GM12872 (cell line): Measurements from ENCODE around the gene ADISSP.

Source experiments
- CTCF ChIP-seq: IDR thresholded peaks from 3 replicates; pipeline ENCODE4 v1.5.1; 2011; ENCODE audit warnings: low read depth, mild to moderate bottlenecking, low read length, moderate library complexity; ENCODE audit not compliant: insufficient read depth

ADISSP gene

GRCh38 chr20:3707508-3707899 is 60.0 kb downstream of the ADISSP start:
- no peak for TF ChIP-seq CTCF

GRCh38 chr20:3706774-3707507 is 60.6 kb downstream of the ADISSP start:
- TF ChIP-seq CTCF = no peak

- TF ChIP-seq CTCF = no peak
Observed at GRCh38 chr20:3705970-3706739, 61.4 kb downstream of the ADISSP start.

- no peak for TF ChIP-seq CTCF
Observed at GRCh38 chr20:3705491-3705969, 62.0 kb downstream of the ADISSP start.

GRCh38 chr20:3704087-3704486 is 63.5 kb downstream of the ADISSP start:
- TF ChIP-seq CTCF = no peak
